GM18499 (cell line): ENCODE measurements around the gene SPINK8.
"Not testable (repeated sequence)": the region's sequence is repeated elsewhere in the genome, so short reads cannot be mapped to it uniquely, and the experiment has no call there.

ENCODE experiments used
- ATAC-seq: cut with Tn5 transposase; IDR thresholded peaks from one replicate; pipeline ENCODE4 v1.9.1; 2021; ENCODE audit warnings: moderate number of reproducible peaks; ENCODE audit not compliant: insufficient read depth, unreplicated experiment

SPINK8 gene

DNA sequence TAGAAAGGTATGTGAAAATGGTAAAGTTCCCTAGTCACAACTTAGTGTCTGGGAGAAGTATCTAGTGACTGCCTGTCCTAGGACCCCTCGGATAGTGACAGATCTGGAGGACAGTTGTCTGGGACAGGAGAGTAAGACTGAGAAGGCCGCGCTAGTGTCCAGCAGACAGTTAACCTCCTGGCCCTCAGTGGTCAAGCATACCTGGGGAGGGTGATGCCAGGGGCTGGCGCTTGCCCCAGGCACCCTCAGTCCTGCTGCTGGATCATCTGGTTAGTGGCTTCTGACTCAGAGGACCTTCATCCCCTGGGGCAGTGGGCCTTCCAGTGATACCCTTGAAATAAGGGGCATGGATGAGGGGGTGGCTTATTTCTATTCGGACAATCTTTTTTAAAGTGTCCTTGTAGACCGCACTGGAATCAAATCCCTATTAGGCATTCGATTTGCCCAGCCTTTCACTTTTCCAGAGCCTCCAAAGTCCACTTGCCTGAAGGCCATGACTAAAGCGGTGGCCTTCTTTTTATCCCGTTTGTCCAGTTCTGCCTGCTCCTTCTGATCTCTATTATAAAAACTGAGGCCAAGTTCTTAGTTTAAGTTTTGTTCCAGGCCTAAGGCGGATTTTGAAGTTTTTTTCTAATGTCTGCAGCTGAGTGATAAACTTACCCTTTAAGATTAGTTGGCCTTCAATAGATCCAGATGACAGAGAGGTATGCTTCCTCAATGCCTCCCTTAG is 1.6 kb downstream of the SPINK8 start:
- not testable (repeated sequence) for ATAC-seq

DNA sequence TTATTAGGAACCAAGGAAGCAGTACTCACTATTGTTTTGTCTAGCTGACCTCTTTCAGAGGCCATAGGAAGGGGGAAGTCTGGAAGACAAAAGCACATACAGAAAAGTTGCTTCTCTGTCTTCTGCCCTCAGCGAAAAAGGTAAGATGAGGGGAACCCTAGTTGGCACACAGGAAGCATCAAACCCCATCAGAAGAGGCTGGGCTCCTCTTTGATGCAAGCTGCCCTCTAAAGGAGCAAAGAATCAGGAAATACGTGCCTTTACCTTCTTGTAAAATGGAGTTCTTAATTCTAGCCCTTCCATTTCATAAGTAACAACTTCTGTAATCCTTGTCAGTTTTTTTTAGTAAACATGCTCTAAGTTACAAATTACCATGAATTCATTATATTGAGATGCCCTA is 12.5 kb downstream of the SPINK8 start:
- no peak for ATAC-seq

DNA sequence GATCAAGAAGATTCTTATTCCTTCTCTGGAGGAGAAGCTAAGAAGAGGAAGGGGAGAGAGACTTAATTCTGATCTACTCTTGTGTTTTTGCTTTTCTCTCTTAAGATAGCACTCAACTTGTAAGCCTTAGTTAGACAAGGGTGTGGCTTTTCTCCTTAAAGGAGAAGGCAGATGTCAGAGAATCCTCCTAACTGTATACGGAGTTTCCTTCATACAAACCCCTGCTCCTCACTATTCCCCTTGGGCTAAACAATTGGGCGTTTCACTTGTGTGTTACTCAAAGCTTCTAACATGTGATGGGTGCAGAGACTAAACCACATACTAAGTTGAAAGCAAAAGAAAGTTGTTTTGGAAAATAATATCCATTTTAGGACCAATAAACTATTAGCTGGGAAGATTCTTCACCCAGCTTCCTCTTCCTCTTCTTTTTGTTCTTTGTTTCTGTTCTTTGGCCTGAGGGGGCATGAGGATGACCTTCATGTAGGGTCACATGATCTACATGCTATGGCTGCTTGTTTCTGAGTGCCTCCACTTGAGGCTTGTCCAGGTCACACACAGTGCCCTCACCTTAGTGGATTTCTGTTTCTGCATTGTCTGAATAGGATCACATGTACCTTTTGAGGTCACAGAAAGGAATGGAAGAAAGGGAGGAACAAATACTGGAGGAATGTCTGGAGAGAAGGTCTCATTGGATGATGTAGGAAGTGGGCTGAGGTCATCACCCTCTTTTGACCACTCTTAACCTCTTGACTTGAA is 14.6 kb downstream of the SPINK8 start:
- ATAC-seq: no peak

GRCh38 chr3:48314542-48314941 is 18.9 kb downstream of the SPINK8 start:
- ATAC-seq: no peak

DNA sequence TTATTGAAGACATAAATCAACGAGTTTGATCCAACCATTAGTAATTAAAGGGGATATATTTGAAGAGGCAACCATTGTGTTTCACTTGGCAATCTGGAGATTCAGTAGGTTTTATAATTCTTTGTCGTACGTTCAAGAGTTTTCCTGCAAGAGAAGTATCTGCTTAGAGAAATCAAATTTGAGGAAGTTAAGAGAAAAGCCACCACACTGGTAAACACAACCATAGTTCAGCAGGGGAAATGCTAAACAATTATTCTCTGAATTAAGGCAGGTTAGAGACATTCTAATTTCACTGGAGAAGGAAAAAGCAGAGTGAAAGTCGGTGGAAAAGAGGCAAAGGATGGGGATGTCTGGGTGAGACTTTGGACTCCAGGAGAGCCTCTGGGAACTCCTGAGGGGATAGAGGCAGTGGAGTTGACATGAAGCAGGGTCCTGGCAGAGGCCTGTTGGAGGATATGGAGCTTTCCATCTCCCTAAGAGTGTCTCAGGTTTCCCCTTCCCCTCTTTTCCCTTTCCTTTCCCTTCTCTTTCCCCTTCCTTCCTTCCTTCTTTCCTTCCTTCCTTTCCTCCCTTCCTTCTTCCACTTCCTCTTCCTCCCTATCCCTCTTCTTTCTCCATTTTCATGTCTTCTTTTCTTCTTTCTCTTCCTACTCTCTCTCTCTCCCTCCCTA is 26.5 kb downstream of the SPINK8 start:
- ATAC-seq: no peak

DNA sequence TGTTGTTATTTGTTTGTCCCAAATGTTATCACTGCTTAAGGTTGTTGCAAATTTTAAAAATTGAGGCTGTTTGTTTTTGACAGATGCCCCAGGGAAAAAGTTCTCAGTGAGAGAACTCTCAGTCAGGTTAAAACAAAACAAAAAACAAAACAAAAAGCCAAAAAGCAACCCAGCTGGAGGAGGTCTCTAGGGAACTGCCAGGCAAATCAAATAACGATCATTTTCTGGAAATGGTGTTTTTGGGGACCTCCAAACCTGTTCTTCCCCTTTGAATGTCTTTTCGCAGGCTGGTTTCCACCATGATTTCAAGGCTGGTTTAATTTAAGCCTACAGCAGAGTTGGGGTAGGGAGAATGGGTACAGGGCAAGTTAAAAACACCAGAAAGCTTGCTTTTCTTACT is 27.2 kb downstream of the SPINK8 start:
- no peak for ATAC-seq

DNA sequence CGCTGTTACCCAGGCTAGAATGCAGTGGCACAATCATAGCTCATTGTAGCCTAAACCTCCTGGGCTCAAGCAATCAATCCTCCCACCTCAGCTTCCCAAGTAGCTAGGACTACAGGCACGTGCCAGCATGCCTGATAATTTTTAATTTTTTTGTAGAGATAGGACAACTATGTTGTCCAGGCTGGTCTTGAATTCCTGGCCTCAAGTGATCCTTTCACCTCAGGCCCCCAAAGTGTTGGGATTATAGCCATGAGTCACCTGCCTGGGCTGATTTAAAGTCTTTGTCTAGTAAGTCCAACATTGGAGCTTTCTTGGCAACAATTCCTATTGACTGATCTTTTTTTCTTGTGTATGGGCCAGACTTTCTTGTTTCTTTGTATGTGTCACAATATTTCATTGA is 28.1 kb downstream of the SPINK8 start:
- no peak for ATAC-seq

DNA sequence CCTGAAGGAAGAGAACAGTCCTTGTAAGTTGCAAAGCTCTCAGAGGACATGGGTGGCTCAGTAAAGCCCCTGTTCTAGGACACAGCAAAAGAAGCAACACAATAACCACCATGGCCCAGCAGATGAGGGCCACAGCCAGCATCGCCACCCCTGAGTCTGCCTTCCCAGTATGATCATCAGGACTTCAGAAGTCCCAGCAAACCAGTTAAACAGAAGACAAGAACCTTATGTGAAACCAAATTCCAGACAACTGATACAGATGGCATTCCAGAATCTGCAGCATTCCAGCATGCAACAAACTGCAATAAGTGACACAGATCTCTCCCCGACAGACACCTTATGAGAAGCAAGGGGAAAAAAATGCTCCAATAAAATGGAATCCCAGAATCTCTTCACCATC is 30.4 kb downstream of the SPINK8 start:
- no peak for ATAC-seq

- ATAC-seq: no peak
Measured at GRCh38 chr3:48301800-48302166, 31.7 kb downstream of the SPINK8 start.

DNA sequence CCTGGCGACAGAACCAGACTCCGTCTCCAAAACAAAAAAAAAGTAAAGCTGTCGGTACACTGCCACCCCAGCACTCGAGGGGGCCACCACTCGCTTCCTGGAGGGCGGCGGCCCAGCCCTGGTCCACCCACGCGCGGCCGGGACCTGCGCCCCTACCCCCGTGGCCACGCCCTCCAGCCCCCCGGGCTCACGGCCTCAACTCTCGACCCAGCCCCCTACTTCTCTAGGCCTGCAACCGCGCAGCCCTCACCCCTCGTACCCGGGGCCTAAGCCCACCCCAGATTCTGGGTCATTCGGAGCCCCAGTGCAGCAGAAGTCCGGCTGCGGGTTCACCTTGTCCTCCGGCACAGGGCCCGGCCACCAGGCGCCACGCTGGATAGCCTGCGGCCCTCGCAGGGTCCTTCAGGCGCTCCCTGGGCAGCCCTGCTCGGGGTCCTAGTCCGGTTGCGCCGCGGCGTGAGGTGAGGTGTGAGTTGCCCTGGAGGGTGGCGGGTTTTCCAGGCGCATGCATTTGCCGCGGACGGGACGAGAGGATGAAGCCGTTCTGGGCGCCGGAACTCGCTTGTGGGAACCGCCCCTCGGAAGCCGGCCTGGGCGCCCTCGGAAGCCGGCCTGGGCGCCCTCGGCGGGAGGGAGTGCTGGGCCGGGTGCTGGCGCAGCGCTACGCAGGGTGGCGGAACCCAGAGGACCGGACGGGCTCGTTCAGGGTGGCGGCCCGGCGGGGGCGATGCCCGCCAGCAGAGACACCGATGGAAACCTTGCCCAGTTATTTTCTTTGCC is 32.3 kb downstream of the SPINK8 start, which contains the start of gene NME6:
NME6 (minus strand) TSS at position 348 of the 780 bp plus-strand sequence.
- ATAC-seq: no peak

DNA sequence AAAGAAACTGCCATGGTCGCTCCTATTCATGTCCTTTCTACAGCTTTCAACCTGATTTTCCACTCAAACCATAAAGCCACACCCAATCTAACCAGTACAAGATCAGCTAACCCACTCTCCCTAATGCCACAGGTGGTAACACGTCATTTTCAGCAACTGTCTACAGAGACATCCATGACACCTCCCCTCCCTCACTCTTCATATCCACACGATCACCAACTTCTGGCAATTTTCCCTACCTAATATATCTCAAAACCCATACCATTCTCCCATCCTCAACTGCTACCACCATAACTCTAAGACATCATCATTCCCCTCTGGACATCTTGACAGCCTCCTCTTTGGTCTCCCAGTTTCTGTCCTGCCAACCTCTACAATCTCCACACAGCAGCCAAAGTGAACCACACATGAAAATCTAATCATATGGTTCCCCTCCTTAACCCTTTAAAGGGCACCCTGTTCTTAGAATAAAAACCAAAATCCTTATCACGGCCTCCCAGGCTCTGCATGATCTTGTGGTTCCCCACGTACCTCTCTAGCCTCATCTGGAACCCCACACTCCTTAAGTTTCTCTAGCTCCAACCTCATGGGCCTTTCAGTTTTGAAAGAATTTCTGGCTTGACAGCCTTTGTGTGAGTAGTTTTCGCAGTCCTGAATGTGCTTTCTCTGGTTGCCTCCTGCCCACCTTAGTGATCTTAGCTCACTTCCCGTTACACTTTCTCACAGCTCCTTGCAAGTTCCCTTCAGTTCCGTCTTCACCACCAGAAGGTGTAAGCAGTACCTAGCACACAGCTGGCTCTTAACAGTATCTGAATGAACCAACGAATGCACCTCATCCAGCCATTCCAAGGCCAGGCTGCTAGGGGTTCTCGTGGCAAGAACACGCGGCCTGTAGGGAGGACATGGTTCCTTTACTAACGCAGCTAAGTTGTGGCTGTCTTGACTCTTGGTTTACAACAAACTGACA is 33.4 kb downstream of the SPINK8 start:
- no peak for ATAC-seq

- no peak for ATAC-seq
Measured at GRCh38 chr3:48297111-48297810, 36.2 kb downstream of the SPINK8 start.

GRCh38 chr3:48296699-48297098 is 36.8 kb downstream of the SPINK8 start:
- no peak for ATAC-seq

DNA sequence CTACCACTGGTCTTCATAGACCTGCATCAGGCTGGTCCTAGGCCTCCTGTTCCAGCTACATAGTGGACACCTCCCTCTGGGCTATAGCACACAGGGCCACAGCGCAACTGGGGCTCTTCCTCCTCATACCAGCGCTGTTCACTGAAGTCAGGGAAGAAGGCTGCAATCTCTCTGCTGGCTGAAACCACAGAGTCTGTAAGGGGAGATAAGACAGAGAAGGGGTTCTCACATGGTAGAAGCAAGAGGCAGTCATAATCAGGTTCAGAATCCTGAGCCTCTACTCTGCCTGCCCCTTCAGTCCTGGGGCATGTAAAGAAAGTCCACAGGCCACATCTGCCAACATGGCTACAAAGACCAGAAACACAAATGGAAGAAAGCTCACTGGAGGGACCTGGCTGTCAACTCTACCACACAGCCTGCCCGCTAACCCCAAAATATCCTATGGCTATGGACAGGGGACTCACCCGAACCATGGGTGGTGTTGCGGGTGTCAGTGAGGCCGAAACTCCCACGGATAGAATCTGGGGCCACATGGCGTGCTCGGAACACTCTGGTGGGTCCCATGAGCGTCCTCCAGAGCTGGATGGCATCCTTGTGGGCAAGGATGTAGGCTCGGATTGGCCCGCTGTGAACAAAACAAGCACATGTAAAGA is 38.7 kb downstream of the SPINK8 start:
- no peak for ATAC-seq

DNA sequence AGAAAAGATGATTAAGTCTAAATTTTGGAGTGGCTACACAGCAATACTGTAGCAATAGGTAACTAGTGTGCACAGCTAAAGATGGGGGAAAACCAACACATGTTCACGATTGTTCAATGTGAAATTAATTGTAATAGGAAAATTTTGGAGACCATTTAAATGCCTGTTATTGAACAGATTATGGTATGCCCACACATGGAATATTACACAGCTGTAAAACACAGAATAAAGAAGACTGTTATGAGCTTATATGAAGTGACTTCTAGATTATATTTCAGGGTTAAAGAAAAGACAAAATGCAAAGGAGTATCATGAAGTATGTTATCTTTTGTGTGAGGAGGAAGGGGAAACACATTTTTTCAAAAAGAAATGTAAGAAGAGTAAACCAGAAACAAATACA is 43.8 kb downstream of the SPINK8 start:
- ATAC-seq: no peak

- no peak for ATAC-seq
Measured at GRCh38 chr3:48287034-48287433, 46.4 kb downstream of the SPINK8 start.

DNA sequence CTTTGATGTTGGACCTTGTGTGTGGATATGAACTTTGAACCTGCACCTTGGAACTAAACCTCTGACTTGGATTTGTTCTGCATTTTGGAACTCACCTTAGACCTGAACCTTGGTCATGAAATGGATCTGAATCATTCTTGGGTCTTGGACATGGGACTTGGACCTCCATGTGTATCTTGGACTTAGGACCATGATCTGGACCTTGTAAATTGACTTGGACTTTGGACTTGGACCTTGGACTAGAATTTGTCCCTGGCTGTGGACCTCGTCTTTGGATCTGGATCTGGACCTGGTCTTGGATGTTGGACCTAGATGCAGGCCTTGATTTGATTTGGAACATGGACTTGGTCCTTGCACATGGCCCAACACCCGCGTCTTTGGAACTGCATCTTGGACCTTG is 47.2 kb downstream of the SPINK8 start:
- no peak for ATAC-seq

DNA sequence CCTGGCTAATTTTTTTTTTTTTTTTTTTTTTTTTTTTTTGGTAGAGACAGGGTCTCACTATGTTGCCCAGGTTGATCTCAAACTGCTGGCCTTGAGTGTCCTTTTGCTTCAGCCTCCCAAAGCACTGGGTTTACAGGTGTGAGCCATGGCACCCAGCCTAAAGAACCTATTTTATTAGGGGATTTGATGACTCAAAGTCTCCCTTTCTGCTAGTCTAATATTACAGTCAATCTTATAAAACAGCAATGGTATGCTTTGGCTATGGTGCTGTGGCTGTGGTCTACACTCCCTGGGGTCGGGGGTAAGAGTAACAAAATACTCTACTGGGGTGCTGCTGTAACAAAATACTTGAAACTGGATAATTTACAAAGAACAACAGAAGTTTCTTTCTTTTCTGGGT is 47.8 kb downstream of the SPINK8 start:
- ATAC-seq: no peak
